Prostate gland (tissue), 2 donors: Measurements from ENCODE around the gene SCRG1. TPM values are rescaled to one million over a fixed set of nuclear protein-coding genes. Genes with fewer than 3 reads are reported as not detected.
A peak's percentile ranks its signal among the peaks of the same experiment; 100 is the strongest.

Experiments
- DNase-seq: peaks from one replicate; pipeline ENCODE4 v3.0.0-alpha.2; 2019; ENCODE audit warnings: low spot score
- H3K27ac ChIP-seq, 2 donors: fragments of 200-600 bp; sonication (generic); 2 replicates each; pipeline ENCODE4 v1.5.1; 2017 to 2019
- H3K27me3 ChIP-seq: fragments of 200-600 bp; sonication (generic); replicated peaks from 2 replicates; pipeline ENCODE4 v1.5.1; 2019; ENCODE audit not compliant: insufficient read depth
- H3K36me3 ChIP-seq, 2 donors: fragments of 200-600 bp; sonication (generic); 1 replicate in 1 of 2; 2 replicates in 1 of 2; pipeline versions ENCODE4 v1.5.1 to v1.8.1; 2017 to 2019
- H3K4me1 ChIP-seq: fragments of 200-600 bp; sonication (generic); replicated peaks from 2 replicates; pipeline ENCODE4 v1.5.1; 2019
- H3K4me3 ChIP-seq, 2 donors: fragments of 200-600 bp; sonication (generic); 2 replicates each; pipeline ENCODE4 v1.5.1; 2017 to 2019
- H3K9me3 ChIP-seq: fragments of 200-600 bp; sonication (generic); 2 replicates; pipeline ENCODE4 v1.5.1; 2017
- CTCF ChIP-seq, 4 experiments: fragments of 200-600 bp in 2 of 4; fragments of 450-650 bp in 2 of 4; sonication (generic) in 2 of 4; IDR thresholded peaks; 1 replicate in 3 of 4; 2 replicates in 1 of 4; pipeline ENCODE4 v1.5.1; 2016 to 2019; ENCODE audit warnings: antibody characterized with exemption in 4 of 4, mild to moderate bottlenecking in 2 of 4, moderate library complexity in 2 of 4
- POLR2A ChIP-seq: fragments of 450-650 bp; IDR thresholded peaks from one replicate; pipeline ENCODE4 v1.6.1; 2016; ENCODE audit warnings: antibody characterized with exemption, mild to moderate bottlenecking
- POLR2AphosphoS5 ChIP-seq: sonication (generic); formaldehyde crosslinking; IDR thresholded peaks from one replicate; pipeline ENCODE4 v1.6.1; 2017; ENCODE audit warnings: antibody characterized with exemption
- WGBS: methylation state at CpG from one replicate; pipeline ENCODE4 v1.1.5; 2018; 5-methylcytosine and 5-hydroxymethylcytosine counted together
- intact Hi-C: fragments of 100-400 bp; cut with DNase I; formaldehyde crosslinking; loops from one replicate; pipeline ENCODE4 v1.14.2; 2022
- total RNA-seq, 2 donors: library from RNA; depleted of rRNA; stranded (reverse); fragments of >200 nt; gene quantifications; one replicate each; pipeline ENCODE4 v1.1.0, GENCODE V29; 2016

Gene SCRG1
- total RNA-seq, 2 donors from 2014 or later: 0.14 to 15.1 TPM

- H3K4me1 ChIP-seq: no peaks in the 10 kb centered on the region
These were observed 28.8 kb downstream of the SCRG1 start for GRCh38 chr4:173370130-173370476.

GRCh38 chr4:173367946-173368345, 31.0 kb downstream of the SCRG1 start:
- Histone ChIP-seq H3K27me3 (no peaks in the 10 kb centered on the region), H3K4me3 (no peak overlapping the region), H3K36me3 (no peaks in the 10 kb centered on the region), H3K4me1 (no peaks in the 10 kb centered on the region), H3K9me3 (no peaks in the 10 kb centered on the region), H3K27ac (no peak overlapping the region)
- no peak for DNase-seq
- intact Hi-C loops: no loop called here
- WGBS: 40% methylated on average over 4 of the region's 4 CpGs
- TF ChIP-seq POLR2AphosphoS5: no peak
- no peak for TF ChIP-seq POLR2A
- TF ChIP-seq CTCF (IDR thresholded peaks at IDR 0.05): no peak

More at GRCh38 chr4:173370130-173370476, 28.8 kb downstream of the SCRG1 start:
- 1% methylated on average over 14 of the region's 14 CpGs for WGBS
- Histone ChIP-seq H3K27ac (peak overlapping the region; percentile 94 to 97), H3K36me3 (no peaks in the 10 kb centered on the region), H3K4me3 (peak overlapping the region; percentile 81 to 92), H3K27me3 (no peaks in the 10 kb centered on the region), H3K9me3 (no peaks in the 10 kb centered on the region)
- no peak for TF ChIP-seq POLR2AphosphoS5
- no peak for TF ChIP-seq CTCF (IDR thresholded peaks at IDR 0.05)
- TF ChIP-seq POLR2A: no peak
- intact Hi-C loops: loop anchor here (1.0 kb wide), 1 partner anchor 36 kb away; the partner anchor contains the start of gene HMGB2
- DNase-seq: no peak

GRCh38 chr4:173367285-173367684, 31.6 kb downstream of the SCRG1 start:
- DNase-seq: no peak
- TF ChIP-seq POLR2AphosphoS5 (no peak), CTCF (IDR thresholded peaks at IDR 0.05) (no peak)
- H3K36me3 ChIP-seq: no peaks in the 10 kb centered on the region
- H3K4me3 ChIP-seq: no peak overlapping the region
- no peaks in the 10 kb centered on the region for H3K9me3 ChIP-seq
- H3K4me1 ChIP-seq: no peaks in the 10 kb centered on the region
- intact Hi-C loops: no loop called here
- no peaks in the 10 kb centered on the region for H3K27me3 ChIP-seq
- H3K27ac ChIP-seq: no peak overlapping the region

- DNase-seq: no peak
- Histone ChIP-seq H3K27ac (no peak overlapping the region), H3K36me3 (no peaks in the 10 kb centered on the region), H3K4me1 (no peaks in the 10 kb centered on the region), H3K9me3 (no peaks in the 10 kb centered on the region), H3K4me3 (no peak overlapping the region), H3K27me3 (no peaks in the 10 kb centered on the region)
- WGBS: 30% methylated on average over 2 of the region's 2 CpGs
- TF ChIP-seq POLR2AphosphoS5 (no peak), POLR2A (no peak), CTCF (IDR thresholded peaks at IDR 0.05) (no peak)
- intact Hi-C loops: no loop called here
These were observed 33.4 kb downstream of the SCRG1 start for GRCh38 chr4:173365359-173365996.

- intact Hi-C loops: no loop called here
- no peaks in the 10 kb centered on the region for H3K27me3 ChIP-seq
- H3K27ac ChIP-seq: no peak overlapping the region
- H3K9me3 ChIP-seq: no peaks in the 10 kb centered on the region
- WGBS: 74% methylated on average over 3 of the region's 3 CpGs
- H3K4me1 ChIP-seq: no peaks in the 10 kb centered on the region
- no peak for DNase-seq
- no peak overlapping the region for H3K4me3 ChIP-seq
- TF ChIP-seq POLR2AphosphoS5 (no peak), CTCF (IDR thresholded peaks at IDR 0.05) (no peak), POLR2A (no peak)
- no peaks in the 10 kb centered on the region for H3K36me3 ChIP-seq
These were observed 36.2 kb downstream of the SCRG1 start for GRCh38 chr4:173362666-173363065.
